Measurements from ENCODE around the gene KANK2.

GRCh38 chr19:11131471-11131870 is 65.9 kb downstream of the KANK2 start:
- TF ChIP-seq SIN3A (conservative IDR thresholded peaks at IDR 0.05 in 1 of 2, IDR thresholded peaks at IDR 0.05 in 1 of 2; ENCODE audit: low read depth in 1 of 2, low read length in 2 of 2), result no peak
- no peak for TF ChIP-seq NRF1 (IDR thresholded peaks at IDR 0.05; ENCODE audit: low read depth, low read length)
- no peak for TF ChIP-seq NANOG (IDR thresholded peaks at IDR 0.05; ENCODE audit: insufficient read depth, low read depth, low read length, poor library complexity, severe bottlenecking)
- TF ChIP-seq, protein P1, sequence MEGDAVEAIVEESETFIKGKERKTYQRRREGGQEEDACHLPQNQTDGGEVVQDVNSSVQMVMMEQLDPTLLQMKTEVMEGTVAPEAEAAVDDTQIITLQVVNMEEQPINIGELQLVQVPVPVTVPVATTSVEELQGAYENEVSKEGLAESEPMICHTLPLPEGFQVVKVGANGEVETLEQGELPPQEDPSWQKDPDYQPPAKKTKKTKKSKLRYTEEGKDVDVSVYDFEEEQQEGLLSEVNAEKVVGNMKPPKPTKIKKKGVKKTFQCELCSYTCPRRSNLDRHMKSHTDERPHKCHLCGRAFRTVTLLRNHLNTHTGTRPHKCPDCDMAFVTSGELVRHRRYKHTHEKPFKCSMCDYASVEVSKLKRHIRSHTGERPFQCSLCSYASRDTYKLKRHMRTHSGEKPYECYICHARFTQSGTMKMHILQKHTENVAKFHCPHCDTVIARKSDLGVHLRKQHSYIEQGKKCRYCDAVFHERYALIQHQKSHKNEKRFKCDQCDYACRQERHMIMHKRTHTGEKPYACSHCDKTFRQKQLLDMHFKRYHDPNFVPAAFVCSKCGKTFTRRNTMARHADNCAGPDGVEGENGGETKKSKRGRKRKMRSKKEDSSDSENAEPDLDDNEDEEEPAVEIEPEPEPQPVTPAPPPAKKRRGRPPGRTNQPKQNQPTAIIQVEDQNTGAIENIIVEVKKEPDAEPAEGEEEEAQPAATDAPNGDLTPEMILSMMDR (IDR thresholded peaks at IDR 0.05; ENCODE audit: control extremely low read depth in 1 of 3, insufficient read depth in 1 of 3, low read depth in 1 of 3, low read length in 3 of 3), result no peak
- no peak for TF ChIP-seq YY1 (IDR thresholded peaks at IDR 0.05; ENCODE audit: low read depth, low read length)
- TF ChIP-seq EZH2 (IDR thresholded peaks at IDR 0.05; ENCODE audit: low read depth, low read length, severe bottlenecking), result no peak
- no peak for TF ChIP-seq RAD21 (IDR thresholded peaks at IDR 0.05 in 1 of 2, conservative IDR thresholded peaks at IDR 0.05 in 1 of 2; ENCODE audit: low read depth in 2 of 2, low read length in 2 of 2)

All from H1 (cell line).